ENCODE measurements around the gene C1orf210. TPM values are rescaled to one million over a fixed set of nuclear protein-coding genes. Genes with fewer than 3 reads are reported as not detected.

The C1orf210 gene
- total and polyA plus RNA-seq, 2 donors = 0.66 to 3.1 TPM

GRCh38 chr1:43321331-43321891 is 36.0 kb upstream of the C1orf210 start:
- Histone ChIP-seq H3K9me3 (ENCODE audit: control insufficient read depth in 2 of 2, insufficient read depth in 1 of 2, low read length in 1 of 2) (peaks cover 0 to 4% of the 10 kb centered on the region in 2 donors), H3K27ac (ENCODE audit: low read depth in 1 of 2, low read length in 1 of 2) (no peak overlapping the region), H3K4me3 (ENCODE audit: low read length in 2 of 2) (no peak overlapping the region), H3K27me3 (ENCODE audit: control insufficient read depth in 2 of 2, insufficient read depth in 1 of 2, low read length in 1 of 2) (no peaks in the 10 kb centered on the region), H3K4me1 (ENCODE audit: control insufficient read depth in 2 of 2, insufficient read depth in 2 of 2, low read length in 2 of 2) (no peaks in the 10 kb centered on the region), H3K36me3 (ENCODE audit: control insufficient read depth in 2 of 2, insufficient read depth in 2 of 2, low read length in 1 of 2) (no peaks in the 10 kb centered on the region)
- no peak for DNase-seq (ENCODE audit: low read depth in 6 of 9, low spot score in 9 of 9)
- 99% methylated on average over 16 of the region's 16 CpGs for WGBS

- DNase-seq (ENCODE audit: low read depth in 6 of 9, low spot score in 9 of 9) = no peak
- WGBS = 66% methylated on average over 3 of the region's 3 CpGs
- Histone ChIP-seq H3K27me3 (ENCODE audit: control insufficient read depth in 2 of 2, insufficient read depth in 1 of 2, low read length in 1 of 2) (no peaks in the 10 kb centered on the region), H3K4me3 (ENCODE audit: low read length in 2 of 2) (no peak overlapping the region), H3K9me3 (ENCODE audit: control insufficient read depth in 2 of 2, insufficient read depth in 1 of 2, low read length in 1 of 2) (no peaks in the 10 kb centered on the region), H3K4me1 (ENCODE audit: control insufficient read depth in 2 of 2, insufficient read depth in 2 of 2, low read length in 2 of 2) (no peaks in the 10 kb centered on the region), H3K36me3 (ENCODE audit: control insufficient read depth in 2 of 2, insufficient read depth in 2 of 2, low read length in 1 of 2) (no peaks in the 10 kb centered on the region), H3K27ac (ENCODE audit: low read depth in 1 of 2, low read length in 1 of 2) (no peak overlapping the region)
These were observed 34.4 kb upstream of the C1orf210 start for GRCh38 chr1:43319766-43320165.

GRCh38 chr1:43319288-43319687 is 33.9 kb upstream of the C1orf210 start:
- 98% methylated on average over 5 of the region's 5 CpGs for WGBS
- H3K27me3 ChIP-seq (ENCODE audit: control insufficient read depth in 2 of 2, insufficient read depth in 1 of 2, low read length in 1 of 2) = no peaks in the 10 kb centered on the region
- DNase-seq (ENCODE audit: low read depth in 6 of 9, low spot score in 9 of 9) = no peak

DNA sequence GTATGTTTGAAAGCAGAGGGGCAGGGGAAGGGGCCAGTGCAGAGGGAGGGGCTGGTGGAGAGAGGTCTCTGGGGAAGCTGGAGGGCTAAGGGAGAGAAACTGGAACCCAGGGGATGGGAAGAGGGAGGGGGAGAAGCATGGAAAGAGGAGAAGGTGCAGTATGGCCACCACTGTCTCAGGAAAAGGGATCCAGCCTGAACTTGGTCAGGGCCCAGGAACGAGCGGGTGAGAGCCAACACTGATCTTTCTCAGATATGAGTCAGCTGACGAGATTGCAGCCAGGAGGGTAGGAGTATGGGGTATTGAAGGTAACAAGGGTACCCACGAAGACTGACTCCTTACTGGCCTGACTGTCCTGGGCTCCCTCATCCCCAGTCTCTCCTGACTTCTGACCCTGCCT is 33.5 kb upstream of the C1orf210 start:
- Histone ChIP-seq H3K36me3 (ENCODE audit: control insufficient read depth in 2 of 2, insufficient read depth in 2 of 2, low read length in 1 of 2) (no peaks in the 10 kb centered on the region), H3K4me1 (ENCODE audit: control insufficient read depth in 2 of 2, insufficient read depth in 2 of 2, low read length in 2 of 2) (no peaks in the 10 kb centered on the region), H3K9me3 (ENCODE audit: control insufficient read depth in 2 of 2, insufficient read depth in 1 of 2, low read length in 1 of 2) (no peaks in the 10 kb centered on the region), H3K27me3 (ENCODE audit: control insufficient read depth in 2 of 2, insufficient read depth in 1 of 2, low read length in 1 of 2) (no peaks in the 10 kb centered on the region), H3K27ac (ENCODE audit: low read depth in 1 of 2, low read length in 1 of 2) (no peak overlapping the region), H3K4me3 (ENCODE audit: low read length in 2 of 2) (no peak overlapping the region)
- DNase-seq (ENCODE audit: low read depth in 6 of 9, low spot score in 9 of 9) = no peak
- 96% methylated on average over 4 of the region's 4 CpGs for WGBS

More at GRCh38 chr1:43319288-43319687, 33.9 kb upstream of the C1orf210 start:
- H3K4me3 ChIP-seq (ENCODE audit: low read length in 2 of 2) = no peak overlapping the region
- H3K36me3 ChIP-seq (ENCODE audit: control insufficient read depth in 2 of 2, insufficient read depth in 2 of 2, low read length in 1 of 2) = no peaks in the 10 kb centered on the region
- H3K27ac ChIP-seq (ENCODE audit: low read depth in 1 of 2, low read length in 1 of 2) = no peak overlapping the region
- no peaks in the 10 kb centered on the region for H3K9me3 ChIP-seq (ENCODE audit: control insufficient read depth in 2 of 2, insufficient read depth in 1 of 2, low read length in 1 of 2)
- H3K4me1 ChIP-seq (ENCODE audit: control insufficient read depth in 2 of 2, insufficient read depth in 2 of 2, low read length in 2 of 2) = no peaks in the 10 kb centered on the region

DNA sequence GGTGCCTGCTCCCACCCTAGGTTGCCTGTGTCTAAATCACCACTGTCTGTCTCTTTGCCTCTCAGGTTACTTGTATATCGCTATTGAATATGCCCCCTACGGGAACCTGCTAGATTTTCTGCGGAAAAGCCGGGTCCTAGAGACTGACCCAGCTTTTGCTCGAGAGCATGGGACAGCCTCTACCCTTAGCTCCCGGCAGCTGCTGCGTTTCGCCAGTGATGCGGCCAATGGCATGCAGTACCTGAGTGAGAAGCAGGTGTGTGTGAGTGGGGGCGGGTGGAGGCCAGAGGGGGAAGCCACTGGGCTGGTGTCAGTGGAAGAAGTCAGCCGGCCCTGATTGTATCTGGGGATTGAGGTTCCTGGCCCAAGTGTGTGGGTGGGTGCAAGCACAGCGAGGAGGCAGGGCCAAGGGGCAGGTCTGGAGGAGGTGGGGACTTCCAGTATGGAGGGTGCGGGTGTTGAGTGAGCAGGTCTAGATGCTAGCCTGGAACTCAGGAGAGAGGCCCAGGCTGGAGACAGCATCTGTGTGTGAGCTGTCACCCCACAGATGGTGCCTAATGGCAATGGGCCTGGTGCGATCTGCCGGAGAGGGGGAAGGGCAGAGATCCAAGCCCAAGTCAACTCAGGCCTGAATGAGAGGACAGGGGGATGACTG is 32.6 kb upstream of the C1orf210 start:
- no peak overlapping the region for H3K27ac ChIP-seq (ENCODE audit: low read depth in 1 of 2, low read length in 1 of 2)
- WGBS = 96% methylated on average over 15 of the region's 15 CpGs
- H3K9me3 ChIP-seq (ENCODE audit: control insufficient read depth in 2 of 2, insufficient read depth in 1 of 2, low read length in 1 of 2) = no peaks in the 10 kb centered on the region
- H3K4me3 ChIP-seq (ENCODE audit: low read length in 2 of 2) = no peak overlapping the region
- H3K4me1 ChIP-seq (ENCODE audit: control insufficient read depth in 2 of 2, insufficient read depth in 2 of 2, low read length in 2 of 2) = no peaks in the 10 kb centered on the region
- DNase-seq (ENCODE audit: low read depth in 6 of 9, low spot score in 9 of 9) = no peak
- no peaks in the 10 kb centered on the region for H3K27me3 ChIP-seq (ENCODE audit: control insufficient read depth in 2 of 2, insufficient read depth in 1 of 2, low read length in 1 of 2)
- H3K36me3 ChIP-seq (ENCODE audit: control insufficient read depth in 2 of 2, insufficient read depth in 2 of 2, low read length in 1 of 2) = no peaks in the 10 kb centered on the region

GRCh38 chr1:43316738-43317520 is 31.5 kb upstream of the C1orf210 start:
- Histone ChIP-seq H3K4me1 (ENCODE audit: control insufficient read depth in 2 of 2, insufficient read depth in 2 of 2, low read length in 2 of 2) (no peaks in the 10 kb centered on the region), H3K27me3 (ENCODE audit: control insufficient read depth in 2 of 2, insufficient read depth in 1 of 2, low read length in 1 of 2) (no peaks in the 10 kb centered on the region), H3K27ac (ENCODE audit: low read depth in 1 of 2, low read length in 1 of 2) (no peak overlapping the region), H3K4me3 (ENCODE audit: low read length in 2 of 2) (no peak overlapping the region), H3K36me3 (ENCODE audit: control insufficient read depth in 2 of 2, insufficient read depth in 2 of 2, low read length in 1 of 2) (no peaks in the 10 kb centered on the region), H3K9me3 (ENCODE audit: control insufficient read depth in 2 of 2, insufficient read depth in 1 of 2, low read length in 1 of 2) (no peaks in the 10 kb centered on the region)
- no peak for DNase-seq (ENCODE audit: low read depth in 6 of 9, low spot score in 9 of 9)
- 95% methylated on average over 16 of the region's 16 CpGs for WGBS

DNA sequence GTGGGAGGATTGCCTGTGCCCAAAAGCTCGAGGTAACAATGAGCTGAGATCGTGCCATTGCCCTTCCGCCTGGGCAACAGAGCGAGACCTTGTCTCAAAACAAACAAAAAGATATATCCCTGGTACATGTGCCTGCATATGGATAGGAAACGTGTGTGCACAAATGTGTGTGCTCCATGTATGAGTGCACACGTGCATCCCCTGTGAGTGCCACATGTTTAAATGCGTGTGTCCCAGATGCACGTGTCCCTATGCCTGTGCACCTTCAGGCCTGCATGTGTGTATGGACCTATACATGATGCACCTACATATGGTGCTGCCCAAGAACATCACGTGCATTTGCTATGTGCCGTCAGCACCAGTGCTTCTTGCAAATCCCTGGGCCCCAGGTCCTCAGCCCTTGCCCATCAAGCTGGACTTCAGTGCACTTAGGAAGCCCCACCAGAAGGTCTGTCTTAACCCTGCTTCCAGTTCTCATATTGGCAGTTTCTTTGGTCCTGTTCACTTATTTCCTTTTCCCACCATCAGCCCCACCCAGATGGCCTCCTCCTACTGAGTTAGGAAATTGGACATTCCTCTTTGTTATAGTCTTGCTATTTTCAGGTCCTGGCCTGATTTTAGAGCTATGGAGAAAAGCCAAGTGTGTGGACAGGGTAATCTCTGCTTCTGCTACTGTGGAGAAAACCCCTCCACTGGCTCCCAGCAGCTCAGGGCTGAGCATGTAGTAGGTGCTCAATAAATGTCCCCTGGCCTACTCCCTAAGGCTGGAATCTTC is 30.8 kb upstream of the C1orf210 start:
- Histone ChIP-seq H3K4me3 (ENCODE audit: low read length in 2 of 2) (no peak overlapping the region), H3K9me3 (ENCODE audit: control insufficient read depth in 2 of 2, insufficient read depth in 1 of 2, low read length in 1 of 2) (no peaks in the 10 kb centered on the region), H3K27me3 (ENCODE audit: control insufficient read depth in 2 of 2, insufficient read depth in 1 of 2, low read length in 1 of 2) (no peaks in the 10 kb centered on the region), H3K27ac (ENCODE audit: low read depth in 1 of 2, low read length in 1 of 2) (no peak overlapping the region), H3K4me1 (ENCODE audit: control insufficient read depth in 2 of 2, insufficient read depth in 2 of 2, low read length in 2 of 2) (no peaks in the 10 kb centered on the region), H3K36me3 (ENCODE audit: control insufficient read depth in 2 of 2, insufficient read depth in 2 of 2, low read length in 1 of 2) (no peaks in the 10 kb centered on the region)
- WGBS = 97% methylated on average over 10 of the region's 10 CpGs
- DNase-seq (ENCODE audit: low read depth in 6 of 9, low spot score in 9 of 9) = no peak

DNA sequence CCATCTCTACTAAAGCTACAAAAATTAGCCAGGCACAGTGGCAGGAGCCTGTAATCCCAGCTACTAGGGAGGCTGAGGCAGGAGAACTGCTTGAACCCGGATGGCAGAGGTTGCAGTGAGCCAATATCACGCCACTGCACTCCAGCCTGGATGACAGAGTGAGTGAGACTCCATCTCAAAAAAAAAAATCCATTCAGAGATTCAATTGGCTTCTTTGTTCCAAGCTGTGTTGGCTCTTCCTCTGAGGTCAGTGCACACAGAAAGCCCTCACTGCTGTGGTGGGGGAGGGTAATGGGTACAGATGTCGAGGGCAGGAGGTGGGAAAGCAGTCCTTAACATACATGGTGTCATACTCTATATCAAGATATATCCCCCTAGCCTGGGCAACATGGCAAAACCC is 30.1 kb upstream of the C1orf210 start:
- DNase-seq (ENCODE audit: low read depth in 6 of 9, low spot score in 9 of 9) = no peak
- Histone ChIP-seq H3K36me3 (ENCODE audit: control insufficient read depth in 2 of 2, insufficient read depth in 2 of 2, low read length in 1 of 2) (no peaks in the 10 kb centered on the region), H3K4me3 (ENCODE audit: low read length in 2 of 2) (no peak overlapping the region), H3K9me3 (ENCODE audit: control insufficient read depth in 2 of 2, insufficient read depth in 1 of 2, low read length in 1 of 2) (no peaks in the 10 kb centered on the region), H3K27me3 (ENCODE audit: control insufficient read depth in 2 of 2, insufficient read depth in 1 of 2, low read length in 1 of 2) (no peaks in the 10 kb centered on the region), H3K27ac (ENCODE audit: low read depth in 1 of 2, low read length in 1 of 2) (no peak overlapping the region), H3K4me1 (ENCODE audit: control insufficient read depth in 2 of 2, insufficient read depth in 2 of 2, low read length in 2 of 2) (no peaks in the 10 kb centered on the region)
- 97% methylated on average over 3 of the region's 3 CpGs for WGBS

GRCh38 chr1:43314233-43314632 is 28.9 kb upstream of the C1orf210 start:
- DNase-seq (ENCODE audit: low read depth in 6 of 9, low spot score in 9 of 9) = no peak
- H3K4me1 ChIP-seq (ENCODE audit: control insufficient read depth in 2 of 2, insufficient read depth in 2 of 2, low read length in 2 of 2) = no peaks in the 10 kb centered on the region
- no peaks in the 10 kb centered on the region for H3K9me3 ChIP-seq (ENCODE audit: control insufficient read depth in 2 of 2, insufficient read depth in 1 of 2, low read length in 1 of 2)
- H3K36me3 ChIP-seq (ENCODE audit: control insufficient read depth in 2 of 2, insufficient read depth in 2 of 2, low read length in 1 of 2) = no peaks in the 10 kb centered on the region
- no peaks in the 10 kb centered on the region for H3K27me3 ChIP-seq (ENCODE audit: control insufficient read depth in 2 of 2, insufficient read depth in 1 of 2, low read length in 1 of 2)
- H3K27ac ChIP-seq (ENCODE audit: low read depth in 1 of 2, low read length in 1 of 2) = no peak overlapping the region
- no peak overlapping the region for H3K4me3 ChIP-seq (ENCODE audit: low read length in 2 of 2)
- WGBS = 97% methylated on average over 5 of the region's 5 CpGs

Measured in thymus (tissue), 11 donors.